ENCODE data around the gene CSNK1A1L.

The CSNK1A1L gene

DNA sequence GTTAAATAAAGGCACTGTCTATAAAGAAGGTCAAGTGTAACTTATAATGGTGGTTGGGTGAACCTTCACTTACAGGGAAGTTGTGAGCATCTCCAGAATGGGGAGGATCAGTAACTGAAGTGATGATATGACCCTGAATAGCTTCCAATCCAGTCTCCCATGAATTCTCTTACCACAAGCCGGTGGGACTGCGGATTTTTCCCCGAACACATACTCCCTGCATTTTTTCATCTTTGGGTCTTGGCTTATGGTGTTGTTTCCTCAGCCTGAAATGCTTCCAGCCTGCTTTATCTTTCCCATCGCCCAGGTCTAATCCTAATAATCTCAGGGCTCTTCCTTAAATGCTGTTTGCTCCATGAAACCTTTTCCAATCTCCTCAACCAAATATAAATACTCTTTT, 2.0 kb upstream of the CSNK1A1L start:
- DNase-seq: no peak

DNA sequence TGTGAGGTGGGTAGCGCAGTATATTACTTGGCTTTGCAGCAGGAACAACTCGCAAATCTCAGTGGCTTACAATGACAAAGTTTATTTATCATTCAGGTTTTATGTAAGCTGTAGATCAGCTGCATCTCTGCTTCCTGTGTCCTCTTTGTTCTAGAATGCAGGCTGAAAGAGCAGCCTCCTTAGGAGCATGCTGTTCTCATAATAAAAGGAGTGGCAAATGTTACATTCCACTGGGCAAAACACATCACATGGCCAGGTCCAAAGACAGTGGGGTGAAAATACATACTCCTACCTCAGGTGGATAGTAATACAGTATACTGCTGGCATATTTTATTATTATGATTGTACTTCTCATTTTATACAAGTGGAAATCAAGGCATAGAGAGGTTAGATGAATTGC, 1.2 kb upstream of the CSNK1A1L start:
- DNase-seq: no peak

DNA sequence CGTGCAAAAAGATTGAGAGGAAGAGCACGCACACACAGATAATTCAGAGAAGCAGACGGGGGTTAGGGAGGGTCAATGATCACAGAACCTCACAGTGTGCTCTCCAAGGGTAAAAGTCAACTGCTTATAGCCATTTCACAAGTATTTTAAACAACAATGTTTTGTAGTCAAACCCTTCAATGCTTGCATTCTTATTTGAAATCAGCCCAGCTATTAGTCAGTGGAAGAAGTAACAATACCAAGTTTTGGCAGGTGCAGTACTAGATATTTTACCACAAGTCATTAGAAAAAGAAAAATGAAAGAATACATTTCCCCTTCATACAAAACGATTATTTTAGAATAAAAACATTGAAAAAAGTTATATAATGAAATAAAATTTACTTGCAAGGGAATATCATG, 2.6 kb downstream of the CSNK1A1L start:
- no peak for DNase-seq

DNA sequence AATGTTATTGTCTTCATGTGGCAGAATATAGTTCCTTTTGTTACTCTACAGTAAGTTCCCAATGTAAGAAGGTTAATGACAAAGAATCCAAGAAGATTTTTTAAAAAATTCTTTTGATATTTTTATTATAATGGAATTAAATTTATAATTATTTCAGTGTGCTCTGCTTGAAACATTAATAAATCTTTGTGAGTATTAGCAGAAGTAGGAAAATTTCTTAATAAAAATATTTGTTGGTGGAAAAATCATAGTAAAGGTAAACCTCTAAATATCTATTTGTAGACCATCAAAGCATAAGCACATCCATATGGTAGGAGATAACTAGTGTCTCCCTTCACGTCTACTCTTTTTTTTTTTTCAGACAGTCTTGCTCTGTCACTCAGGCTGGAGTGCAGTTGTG, 4.3 kb downstream of the CSNK1A1L start:
- no peak for DNase-seq

DNA sequence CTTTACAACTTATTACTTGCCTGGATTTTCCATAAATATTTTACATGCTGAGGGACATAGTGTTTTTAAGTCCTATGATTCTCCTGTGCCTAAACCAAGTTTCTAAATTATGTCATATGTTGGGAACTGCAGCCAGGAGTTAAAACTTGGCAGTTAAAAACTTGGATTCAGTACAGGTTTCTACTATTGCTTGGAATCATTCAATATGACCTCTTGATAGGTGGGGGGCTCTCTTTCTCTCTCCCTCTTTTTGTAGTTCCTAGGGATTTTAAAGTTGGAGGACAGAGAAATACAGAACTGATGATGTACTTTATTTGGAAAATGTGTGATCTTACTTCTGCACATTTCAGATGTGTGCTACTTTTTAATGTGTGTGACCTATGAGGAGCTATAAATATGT, 4.7 kb downstream of the CSNK1A1L start:
- DNase-seq: no peak

DNA sequence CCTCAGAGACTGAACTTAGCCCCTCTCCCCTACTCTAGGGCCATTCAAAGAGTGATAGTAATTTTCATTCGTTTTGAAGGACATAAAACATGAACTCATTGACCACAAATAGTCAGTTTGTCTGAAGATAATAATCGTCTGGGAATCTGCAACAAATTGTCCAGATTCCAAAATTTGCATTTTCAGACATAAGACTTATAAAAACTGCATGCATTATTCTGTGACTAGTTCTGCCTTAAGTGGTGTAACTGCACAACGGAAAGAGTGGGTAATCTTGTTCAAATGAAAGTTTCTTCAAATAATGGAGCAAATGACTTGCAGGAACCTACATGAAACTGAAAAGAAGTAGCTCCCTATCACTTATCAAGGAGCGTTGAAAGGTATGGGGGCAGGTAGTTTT, 8.4 kb downstream of the CSNK1A1L start:
- no peak for DNase-seq

DNA sequence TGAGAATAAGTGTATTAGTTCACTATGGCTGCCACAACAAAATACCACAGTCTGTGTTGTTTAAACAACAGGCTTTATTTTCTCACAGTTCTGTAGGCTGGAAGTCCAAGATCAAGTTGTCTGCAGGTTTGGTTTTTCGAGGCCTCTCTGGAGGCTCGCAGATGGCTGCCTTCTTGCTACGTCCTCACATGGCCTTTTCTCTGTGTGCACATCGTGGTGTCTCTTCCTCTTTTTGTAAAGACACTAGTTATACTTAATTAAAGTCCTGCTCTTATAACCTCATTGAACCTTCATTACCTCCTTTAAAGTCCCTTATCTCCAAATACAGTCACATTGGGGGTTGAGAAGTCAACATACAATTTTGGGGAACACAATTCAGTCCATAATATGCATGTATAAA, 10.6 kb downstream of the CSNK1A1L start:
- DNase-seq: no peak

DNA sequence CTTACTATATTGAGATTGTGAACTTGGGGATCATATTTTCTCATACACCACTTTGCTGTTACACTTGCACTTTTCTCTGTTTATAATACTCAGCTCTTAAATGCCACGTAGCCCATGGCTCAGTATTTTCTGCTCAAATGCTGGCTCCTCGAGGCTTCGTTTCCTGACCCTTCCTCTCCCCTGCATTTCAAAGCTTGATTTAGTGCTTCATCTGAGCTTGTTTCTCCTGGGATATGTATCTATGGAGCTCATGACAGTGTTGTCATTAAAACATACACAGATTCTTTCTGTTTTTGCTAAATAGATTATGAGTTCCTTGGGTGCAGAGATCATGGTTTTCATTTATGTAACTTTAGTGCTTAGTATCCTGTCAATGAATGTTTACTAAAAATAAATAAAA, 11.4 kb downstream of the CSNK1A1L start:
- DNase-seq: no peak

DNA sequence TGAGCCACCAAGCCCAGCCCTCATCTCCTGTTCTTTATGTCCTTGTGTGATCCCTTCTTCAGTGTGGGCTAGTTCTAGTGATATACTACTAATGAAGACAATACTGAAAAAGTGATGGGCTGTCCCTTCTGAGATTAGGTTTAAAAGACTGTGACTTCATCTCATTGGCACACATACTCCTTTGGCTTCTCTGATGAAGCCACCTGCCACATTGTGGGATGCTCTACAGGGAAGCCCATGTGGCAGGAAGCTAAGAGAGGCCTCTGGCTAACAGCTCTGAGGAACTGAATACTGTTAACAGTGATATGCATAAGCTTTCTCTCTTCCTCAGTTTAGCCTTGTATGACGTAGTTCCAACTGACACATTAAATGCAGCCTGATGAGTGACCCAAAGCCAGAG, 13.6 kb downstream of the CSNK1A1L start:
- no peak for DNase-seq

DNA sequence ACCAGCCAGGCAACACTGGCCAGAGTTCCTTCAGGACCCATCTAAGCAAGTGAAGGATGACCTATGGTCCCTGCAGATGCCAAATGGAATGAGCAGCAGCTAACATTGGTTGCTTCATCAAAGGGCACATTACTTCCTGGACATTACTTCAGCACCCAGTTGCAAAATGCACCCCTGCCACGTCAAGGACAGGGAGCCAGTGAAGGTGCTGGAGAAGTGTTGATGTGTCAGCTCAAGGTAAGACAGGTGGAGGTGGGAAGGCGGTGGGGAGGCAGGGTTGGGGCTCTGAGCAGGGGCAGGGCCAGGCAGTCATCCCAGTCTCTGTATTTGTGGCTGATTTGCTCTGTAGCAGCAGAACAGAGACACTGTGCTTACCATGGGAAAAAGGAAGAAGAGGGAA, 14.6 kb downstream of the CSNK1A1L start:
- no peak for DNase-seq

DNA sequence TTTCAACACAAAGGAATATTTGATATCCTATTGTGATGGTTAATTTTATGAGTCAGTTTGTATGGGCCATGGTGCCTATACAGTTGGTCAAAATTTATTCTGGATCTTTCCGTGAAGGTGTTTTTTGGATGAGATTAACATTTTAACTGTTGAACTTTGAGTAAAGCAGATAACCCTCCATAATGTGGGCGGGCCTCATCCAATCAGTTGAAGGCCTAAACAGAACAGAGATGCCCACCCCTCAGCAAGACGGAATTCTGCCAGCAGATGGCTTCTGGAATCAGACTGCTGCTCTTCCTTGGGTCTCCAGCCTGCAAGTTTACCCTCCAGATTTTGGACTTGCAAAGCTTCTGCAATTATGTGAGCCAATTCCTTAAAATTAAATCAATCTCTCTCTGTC, 16.0 kb downstream of the CSNK1A1L start:
- DNase-seq: no peak

DNA sequence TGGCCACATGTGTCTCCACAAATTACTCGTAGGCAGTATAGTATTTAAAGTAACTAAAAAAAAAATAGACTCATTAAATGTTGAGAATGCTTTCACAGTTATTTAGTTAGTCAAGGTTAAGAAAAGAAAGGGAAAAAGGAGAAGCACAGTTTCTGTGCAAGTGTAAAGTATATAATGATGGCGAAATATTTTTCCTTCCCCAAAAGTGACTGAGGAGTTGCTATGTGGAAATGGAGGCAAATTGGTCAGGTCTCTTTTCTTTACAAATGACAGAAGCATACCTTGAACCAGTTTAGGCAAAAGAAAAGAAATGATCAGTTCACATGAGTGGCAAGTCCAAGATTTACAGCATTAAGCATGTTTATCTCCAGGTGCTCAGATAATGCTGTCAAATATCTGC, 18.0 kb downstream of the CSNK1A1L start:
- no peak for DNase-seq

DNA sequence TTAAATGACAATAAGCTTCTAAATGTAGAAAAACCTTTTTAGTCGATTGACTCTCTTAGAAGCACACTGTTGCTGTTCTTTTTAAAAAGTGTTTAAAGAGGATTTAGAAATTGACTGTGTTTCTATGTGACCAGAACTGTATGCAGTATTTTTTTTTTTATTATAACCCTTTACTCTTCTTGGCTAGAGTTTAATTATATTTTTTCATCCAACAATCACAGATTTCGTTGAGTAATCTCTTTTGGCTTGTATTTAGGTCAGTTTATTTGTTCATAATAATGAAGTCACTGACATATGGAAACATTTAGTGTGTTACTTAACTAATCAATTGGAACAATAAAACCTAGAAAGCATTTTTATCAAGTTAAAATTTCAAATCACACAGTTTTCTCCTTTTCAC, 19.9 kb downstream of the CSNK1A1L start:
- no peak for DNase-seq

DNA sequence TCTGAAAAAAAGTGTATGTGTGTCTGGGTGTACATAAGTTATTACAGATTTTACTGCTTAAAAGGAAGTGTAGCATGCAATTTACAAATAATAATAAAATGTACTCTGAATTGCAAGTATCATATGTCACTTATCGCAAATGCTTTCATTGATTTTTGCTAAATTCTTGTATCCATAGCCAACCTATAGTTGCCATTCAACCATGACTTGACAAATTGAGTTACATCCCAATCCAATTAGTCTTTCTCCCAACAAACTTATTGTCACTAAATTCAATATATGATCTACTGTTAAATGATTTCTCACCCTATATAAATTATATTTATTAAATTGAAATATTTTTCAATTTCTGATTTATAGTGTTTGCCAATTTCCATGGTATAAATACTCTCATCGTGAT, 28.6 kb downstream of the CSNK1A1L start:
- no peak for DNase-seq

DNA sequence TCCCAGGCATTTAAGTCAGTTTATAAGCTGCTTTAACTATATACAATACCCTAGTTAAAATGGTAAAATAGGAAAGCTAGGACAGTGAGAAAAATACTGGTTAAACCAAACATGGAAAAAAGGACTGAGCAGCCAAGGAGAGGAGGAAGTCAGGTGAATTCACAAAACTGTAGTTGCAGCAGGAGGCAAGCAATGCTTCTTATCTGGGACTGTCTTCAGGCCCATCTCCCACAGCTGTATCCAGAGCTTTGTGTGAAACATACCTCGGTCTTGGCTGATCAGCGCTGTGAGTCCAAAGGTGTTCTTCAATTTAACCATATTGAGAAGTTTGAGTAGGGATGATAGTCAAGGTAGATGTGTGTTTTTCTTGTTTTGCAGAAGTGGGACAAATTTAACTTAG, 30.3 kb downstream of the CSNK1A1L start:
- DNase-seq: no peak

DNA sequence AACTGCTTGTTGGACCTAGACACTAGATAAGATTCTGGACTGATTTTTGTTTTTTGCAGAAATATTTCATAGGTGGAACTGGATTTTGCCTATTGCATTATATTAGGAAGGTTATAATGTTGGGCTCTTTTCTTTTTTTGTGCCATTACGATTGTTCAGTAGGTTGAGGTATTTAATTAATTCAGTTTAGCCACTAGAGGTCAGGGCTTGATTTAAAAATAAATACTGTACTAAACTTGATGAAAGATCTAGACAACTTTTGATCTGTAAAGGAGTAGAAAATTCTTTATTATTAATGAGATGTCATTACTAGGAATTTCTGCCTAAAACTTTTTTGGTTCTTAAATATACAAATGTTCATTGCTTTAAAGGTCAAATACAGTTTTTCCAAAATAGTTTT, 30.8 kb downstream of the CSNK1A1L start:
- DNase-seq: no peak

DNA sequence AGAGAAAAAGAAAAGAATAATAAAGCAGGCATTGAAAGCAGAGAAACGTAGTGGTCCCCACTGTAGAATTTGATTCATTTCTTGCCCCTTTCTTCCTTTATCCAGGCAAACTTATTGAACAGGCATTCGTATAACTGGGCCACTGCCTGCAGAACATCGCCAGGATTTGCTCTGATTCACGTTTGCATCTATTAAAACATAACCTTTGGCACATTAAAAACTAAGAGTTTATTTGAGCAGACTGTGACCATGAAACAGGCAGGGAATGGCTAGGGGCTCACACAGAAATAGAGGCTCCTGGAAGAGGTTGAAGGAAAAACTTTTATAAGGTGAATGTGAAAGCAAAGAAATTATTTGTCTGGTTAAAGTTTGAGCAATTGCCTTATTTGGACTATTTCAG, 33.4 kb downstream of the CSNK1A1L start:
- no peak for DNase-seq

DNA sequence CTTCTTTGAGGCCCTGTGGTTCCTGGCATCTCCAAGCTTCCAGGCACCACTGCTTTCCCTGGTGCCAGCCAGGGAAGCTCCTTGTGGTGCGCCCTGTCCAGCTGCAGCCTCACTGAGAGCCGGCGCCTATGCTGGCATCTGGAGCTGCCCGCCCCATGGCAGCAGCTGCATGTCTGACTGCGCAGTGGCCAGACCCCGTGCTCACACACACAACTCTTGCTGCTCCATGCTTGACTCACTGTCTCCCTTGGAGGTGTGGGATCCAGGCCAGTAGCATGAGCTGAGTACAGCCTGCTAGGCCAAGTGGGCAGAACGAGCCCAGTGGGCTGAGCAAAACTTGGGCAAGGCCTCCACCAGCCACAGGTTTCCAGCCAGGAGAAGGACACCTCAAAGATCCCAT, 34.5 kb downstream of the CSNK1A1L start:
- DNase-seq: peak in 3 of 58 donors; percentile 7 to 11 (median 7)

DNA sequence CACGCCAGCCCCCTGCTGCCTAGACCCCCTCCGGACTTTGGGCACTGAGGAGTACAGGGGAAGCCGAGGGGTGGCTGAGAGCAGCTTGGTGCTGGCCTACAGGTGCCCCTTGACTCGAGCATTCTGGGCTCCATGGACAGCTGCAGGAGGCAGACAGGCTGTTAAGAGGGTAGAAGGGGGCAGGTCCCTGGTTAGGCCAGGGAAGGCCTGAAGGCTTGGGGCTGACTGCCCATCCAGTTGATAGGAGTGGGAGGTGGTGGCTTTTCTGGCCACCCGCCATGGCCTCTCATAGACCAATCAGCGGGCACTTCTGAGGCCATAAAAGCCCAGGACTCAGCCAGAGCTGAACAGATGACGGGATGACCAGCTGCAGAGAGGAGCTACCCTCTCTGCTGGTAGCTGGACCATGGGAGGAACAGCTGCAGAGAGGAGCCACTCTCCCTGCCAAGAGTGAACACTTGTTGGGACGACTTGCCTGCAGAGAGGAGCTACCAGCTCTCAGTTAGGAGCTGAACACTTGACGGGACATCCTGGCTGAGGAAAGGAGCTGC, 35.2 kb downstream of the CSNK1A1L start:
- no peak for DNase-seq

DNA sequence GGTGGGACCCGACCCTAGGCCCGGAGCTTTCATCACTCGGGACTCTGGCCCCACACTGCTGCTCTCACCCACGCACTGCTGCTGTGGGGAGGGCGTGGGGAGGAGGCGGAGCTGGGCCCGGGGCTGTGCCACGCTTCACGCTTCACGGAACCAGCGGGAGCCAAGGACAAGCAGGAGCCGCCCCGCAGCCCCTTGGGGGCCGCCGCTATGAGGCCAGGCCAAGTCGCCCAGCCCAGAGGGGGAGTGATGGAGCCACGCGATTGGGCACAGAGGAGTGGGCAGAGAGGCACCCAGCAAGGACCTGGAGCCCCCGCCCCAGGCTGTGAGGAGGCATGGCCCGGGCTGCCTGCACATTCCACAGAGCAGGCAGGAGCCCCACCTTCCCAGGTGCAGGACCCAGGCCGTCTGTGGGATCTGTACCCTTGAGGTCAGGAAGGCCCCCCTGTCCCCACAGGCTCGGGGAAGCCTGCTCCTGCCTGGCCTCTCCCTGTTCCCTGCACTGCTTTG, 35.8 kb downstream of the CSNK1A1L start:
- no peak for DNase-seq

DNA sequence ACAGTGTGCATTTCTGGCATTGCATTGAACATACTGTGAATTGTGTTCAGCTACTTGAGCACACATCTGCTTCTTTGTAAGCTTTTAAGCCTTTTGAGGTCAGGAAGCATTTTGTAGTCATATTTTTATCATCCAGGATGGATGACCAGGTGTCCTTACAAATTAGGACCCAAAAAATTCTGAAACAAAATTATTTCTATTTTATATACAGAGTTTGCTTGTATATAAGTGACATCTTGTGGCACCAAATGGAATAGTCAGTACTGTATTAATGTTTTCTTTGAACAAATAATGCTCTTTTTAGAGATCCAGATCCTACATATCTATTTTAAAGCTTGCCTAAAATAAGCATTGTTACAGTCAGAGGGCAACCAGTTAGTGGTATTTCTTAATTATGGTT, 36.5 kb downstream of the CSNK1A1L start:
- no peak for DNase-seq

DNA sequence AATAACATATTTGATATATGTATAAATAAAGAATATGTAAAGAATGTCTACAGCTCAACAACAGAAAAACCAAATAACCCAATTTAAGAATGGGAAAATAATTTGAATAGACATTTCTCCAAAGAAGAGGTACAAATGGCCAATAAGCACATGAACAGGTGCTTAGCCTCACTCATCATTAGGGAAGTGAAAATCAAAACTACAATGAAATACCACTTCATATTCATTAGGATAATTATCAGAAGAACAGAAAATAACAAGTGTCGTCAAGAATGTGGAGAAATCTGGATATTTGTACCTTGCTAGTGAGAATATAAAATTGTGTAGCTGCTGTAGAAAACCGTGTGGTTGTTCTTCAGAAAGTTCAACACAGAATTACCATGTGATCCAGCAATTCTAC, 37.6 kb downstream of the CSNK1A1L start:
- DNase-seq: no peak

DNA sequence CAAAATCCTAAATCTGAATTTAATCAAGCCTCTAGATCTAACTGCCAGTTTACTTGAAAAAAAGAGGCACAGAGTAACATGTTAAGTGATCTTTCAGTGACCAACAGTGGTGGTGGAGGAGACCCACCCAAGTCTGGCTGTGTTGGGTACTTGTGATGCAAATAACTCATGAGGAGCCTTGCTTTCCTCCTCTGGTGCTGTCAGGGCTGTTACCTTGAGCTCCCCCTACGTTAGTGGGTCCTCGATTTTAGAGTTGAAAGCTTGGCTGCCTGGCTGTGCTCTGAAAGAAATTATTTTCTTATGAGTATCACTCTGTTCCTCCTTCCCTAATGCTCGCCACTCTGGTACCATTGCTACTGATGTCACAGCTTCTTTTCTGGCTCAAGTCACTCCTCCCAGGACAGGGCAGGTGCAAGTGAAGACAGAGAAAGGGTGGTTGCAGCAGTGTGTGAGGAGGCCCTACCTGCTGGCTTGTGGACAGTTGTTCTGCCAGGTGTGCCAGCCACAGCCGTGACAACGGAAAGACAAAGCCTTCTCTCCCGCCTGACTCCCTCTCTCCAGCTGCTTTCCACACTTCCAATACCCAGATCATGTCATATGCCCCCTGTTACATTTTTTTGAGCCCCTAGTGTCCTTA, 39.5 kb downstream of the CSNK1A1L start:
- DNase-seq: no peak

DNA sequence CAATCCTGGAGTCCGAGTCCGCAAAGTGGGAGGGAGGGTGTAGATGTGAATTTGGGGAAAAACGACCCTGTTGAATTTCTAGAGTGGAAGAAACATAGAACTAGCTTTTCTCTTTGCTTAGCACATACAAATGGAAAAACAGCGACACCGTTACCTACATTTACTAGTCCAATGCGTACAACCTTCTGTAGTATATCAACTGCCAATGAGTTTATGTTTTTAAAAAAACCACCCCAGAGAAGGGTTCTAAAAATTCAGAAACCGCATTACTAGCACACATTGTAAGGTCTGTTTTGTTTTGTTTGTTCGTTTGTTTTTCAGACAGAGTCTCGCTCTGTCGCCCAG, 45.6 kb downstream of the CSNK1A1L start:
- DNase-seq: peak in 1 of 58 donors; percentile 41

Data from anterior cingulate cortex (tissue), 58 donors.